OCI-M1 (cell line): ENCODE results near the gene MAD1L1.

Experiments
- DNase-seq: peaks from one replicate; lab custom pipeline; 2025; lab: John Stamatoyannopoulos, UW

MAD1L1 gene

DNA sequence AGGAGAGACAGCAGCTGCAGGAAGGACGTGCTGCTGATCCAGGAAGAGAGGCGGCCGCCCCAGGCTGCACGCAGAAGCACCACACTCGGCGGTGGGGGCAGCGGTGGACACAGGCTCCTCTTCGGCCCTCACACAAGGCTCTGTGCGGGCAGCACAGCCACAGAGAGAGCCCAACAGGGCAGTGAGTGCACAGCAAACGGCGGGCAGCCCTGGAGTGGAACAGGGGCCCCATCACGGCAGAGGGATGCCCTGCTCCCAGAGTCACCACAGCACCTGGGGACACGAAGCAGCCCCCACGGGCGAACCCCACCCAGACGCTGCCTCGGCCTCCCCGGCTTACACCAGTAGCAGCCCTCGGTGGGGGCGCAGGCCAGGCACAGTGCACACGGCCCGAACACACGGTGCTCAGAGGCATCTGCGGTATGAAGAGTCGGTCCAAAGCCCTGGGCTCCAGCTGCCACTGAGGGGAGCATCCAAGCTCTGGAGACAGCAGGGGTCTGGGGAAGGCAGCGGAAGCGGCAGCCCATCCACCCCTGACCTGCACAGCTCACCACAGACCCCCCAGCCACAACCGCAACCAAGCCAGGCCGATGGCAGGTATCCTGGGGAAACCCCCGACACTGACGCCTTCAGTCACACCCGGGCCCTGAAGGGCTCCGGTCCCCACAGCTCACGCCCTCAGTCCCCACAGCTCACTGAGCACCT lies 26.1 kb upstream of the MAD1L1 start:
- DNase-seq = no peak

DNA sequence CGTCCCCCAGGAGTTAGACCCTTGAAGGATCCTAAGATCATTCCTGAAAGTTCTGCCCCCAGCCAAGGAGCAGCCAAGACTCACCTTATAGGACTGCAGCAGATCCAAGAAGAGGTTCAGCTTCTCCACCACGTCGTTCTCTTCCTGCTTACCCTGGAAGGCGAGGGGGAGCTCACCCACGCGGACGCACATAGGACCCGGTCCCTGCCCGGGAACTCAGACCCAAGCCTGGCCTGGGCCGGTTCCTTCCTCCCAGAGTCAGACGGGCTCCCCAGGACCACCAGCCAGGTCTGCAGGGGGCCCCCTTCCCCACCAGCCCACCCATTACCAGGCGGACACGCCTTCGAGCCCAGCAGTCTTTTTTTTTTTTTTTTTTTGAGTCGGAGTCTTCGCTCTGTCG lies 24.9 kb upstream of the MAD1L1 start:
- no peak for DNase-seq

DNA sequence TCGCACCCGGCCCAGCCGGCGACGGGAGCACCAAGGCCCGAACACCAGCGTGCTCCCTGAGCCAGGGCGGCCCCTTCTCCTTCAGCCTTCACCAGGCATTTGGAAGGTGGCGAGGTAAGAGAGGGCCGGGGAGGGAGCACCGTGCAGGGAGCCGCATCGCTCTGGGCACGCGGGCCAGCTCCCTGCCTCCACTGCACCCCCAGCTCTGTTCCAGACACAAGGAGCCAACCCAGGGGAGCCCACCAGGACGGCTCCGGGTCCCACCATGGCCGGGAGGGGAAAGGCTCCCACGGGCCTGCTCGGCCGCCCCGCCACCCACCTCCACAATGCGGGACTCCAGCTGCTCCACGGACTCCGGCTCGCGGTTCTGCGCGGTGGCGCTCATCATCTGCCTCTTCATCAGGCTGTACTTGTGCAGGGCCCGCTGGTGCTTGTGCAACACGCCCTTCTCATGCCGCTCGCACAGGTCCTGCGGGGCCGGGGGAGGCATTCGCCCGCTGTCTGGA lies 24.4 kb upstream of the MAD1L1 start:
- DNase-seq = no peak

DNA sequence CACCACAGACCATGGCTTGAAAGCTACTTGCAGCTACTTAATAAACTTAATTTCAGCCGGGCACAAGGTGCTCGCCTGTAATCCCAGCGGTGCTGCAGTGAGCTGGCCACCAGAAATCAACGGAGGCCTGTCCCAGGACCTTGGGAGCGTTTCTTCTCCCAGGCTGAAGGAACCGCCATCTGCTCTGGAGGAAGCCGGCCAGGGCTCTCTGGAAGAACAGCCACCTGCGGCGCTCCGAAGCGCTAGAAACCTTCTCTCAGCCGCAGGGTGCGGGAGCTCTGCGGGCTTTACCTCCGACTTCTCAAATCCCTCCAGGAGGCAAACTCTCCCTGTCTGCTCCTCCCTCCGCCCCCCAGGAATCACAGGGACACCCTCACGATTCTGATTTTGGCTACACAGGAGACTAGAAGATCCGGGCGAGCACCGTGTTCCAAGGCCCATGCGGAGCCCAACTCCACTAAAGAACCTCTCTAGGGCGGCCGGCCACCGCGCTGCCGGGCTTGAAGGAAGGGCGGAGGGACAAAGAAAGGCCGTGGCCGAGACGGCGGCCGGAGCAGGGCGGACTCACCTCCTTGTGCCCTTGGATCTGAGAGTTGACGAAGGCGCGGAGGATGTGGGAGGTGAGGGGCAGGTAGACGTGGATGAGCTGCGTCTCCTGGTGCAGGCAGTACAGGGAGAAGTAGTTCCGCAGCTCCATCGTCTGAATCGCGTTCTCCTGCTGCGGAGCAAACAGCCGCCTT lies 23.7 kb upstream of the MAD1L1 start:
- no peak for DNase-seq

DNA sequence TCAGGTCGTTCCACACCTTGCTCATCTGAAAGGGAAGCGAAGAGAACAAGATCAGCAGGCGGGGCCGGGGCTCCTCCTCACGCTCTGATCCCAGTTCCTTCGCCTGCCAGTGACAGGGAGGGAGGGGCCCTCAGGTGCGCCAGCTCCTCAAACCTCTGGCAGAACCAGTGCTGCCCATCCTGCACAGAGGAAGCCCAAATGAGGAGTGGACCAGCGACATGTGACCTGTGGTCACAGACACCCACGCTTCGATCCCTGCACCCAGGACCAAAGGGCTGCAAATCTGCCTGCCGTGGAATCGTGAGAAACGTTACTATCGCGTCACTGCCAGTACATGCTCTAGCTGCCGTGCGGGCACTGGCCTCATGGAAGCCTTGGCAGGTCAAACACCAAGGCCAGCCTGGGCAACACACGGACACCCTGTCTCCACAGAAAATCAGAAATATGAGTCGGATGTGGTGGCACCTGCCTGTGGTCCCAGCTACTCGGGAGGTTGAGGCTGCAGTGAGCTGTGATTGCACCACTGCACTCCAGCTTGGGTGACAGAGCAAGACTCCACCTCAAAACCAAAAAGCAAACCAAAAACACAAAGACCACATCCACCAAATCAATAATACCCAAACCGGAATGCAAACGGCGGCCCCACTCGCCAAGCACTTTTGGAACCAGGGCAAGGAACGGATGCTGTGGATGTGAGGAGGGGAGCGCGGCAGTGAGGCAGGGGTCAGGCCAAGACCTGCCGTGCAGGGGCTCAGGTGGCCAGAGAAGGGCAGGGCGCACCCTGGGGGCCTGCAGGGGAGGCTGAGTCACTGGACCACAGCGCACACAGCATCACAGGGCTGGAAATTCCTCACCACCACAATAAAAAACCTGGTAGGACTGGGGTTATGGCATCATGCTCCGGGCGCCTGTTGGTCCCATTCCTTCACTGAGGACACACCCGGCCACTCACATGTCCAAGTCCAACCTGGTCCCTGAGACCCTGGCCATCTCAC lies 22.7 kb upstream of the MAD1L1 start:
- no peak for DNase-seq

DNA sequence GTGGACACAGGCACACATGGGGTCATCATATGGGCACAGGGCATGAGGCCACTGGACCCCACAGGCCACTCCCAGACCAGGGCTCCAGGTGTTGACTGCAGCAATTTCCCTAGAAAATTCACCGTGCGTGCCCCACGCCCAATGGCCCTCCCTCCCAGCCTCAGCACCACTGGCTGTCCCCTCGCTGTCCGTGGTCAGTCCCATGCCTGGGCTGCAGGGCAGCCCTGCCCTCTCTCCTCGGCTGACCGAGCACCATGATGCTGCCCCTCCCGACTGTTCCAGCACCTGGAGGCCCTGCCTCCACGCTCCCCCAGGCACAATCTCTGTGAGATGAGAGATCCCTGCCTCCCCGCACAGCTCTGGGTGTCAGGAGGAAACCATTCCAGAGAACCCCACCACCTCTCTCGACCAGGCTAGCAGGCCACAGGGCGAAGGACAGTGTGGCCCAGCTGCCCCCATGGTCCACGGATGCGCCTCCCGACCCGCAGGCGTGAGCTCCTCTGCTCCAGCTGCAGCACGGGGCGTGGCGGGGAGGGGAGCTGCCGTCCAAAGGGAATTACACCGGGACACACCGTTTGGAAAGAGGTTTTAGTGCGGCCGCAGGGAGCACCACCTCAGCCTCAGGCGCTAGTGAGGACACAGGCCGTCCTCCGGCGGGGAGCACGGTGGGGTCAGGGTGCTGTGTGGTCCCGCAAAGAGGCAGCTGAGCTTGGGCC lies 21.8 kb upstream of the MAD1L1 start:
- DNase-seq = no peak

DNA sequence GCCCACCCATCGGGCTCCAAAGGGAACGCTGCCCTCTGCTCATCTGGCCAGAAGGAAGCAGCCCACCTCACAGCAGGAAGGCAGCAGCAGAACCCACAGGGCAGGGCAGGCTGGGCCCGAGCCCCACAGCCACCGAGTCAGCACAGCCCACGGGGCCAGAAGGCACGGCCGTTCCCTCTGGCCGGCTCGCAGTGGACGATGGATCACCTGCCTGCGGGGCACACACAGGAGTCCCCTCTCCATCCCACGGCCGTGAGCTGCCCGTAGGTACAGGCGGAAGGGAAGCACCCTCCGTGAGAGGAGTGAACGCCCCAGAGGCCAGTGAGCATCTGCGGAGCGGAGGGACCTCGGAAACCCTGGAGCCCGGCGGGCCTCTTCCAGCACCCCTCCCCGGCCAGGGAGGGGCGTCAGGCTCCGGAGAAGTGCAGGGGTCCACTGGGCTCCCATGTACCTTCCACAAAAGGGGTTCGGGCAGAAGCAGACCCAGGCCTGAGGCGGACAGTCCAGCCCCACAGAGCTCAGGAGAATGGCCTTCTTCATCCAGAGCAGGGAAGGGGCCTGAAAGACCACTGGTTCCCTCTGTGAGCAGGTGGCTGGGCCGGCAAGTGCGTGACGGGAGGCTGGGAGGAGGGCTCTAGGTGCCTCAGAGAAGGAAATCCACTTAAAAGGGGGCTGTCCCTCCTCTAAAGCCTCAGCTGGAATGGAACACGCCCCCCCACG lies 20.9 kb upstream of the MAD1L1 start:
- DNase-seq = no peak

DNA sequence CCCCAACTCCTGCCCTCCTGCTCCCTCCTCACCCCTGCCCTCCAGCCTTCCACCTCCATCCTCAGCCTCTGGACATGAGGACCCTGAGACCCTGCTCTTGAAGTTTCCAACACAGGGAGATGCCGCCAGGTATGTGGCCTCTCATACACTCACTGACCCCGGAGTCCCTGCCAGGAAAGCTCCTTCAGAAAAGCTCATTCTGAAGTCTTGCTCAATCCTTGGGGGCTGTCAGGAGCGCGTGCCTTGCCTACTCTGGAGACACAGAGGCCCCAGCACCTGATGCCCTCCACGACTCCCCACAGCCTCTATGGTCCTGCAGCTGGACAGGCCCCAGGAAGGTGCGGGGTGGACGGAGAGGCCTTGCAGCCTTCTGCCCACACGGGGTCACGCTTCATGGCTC lies 20.3 kb upstream of the MAD1L1 start:
- DNase-seq = no peak

DNA sequence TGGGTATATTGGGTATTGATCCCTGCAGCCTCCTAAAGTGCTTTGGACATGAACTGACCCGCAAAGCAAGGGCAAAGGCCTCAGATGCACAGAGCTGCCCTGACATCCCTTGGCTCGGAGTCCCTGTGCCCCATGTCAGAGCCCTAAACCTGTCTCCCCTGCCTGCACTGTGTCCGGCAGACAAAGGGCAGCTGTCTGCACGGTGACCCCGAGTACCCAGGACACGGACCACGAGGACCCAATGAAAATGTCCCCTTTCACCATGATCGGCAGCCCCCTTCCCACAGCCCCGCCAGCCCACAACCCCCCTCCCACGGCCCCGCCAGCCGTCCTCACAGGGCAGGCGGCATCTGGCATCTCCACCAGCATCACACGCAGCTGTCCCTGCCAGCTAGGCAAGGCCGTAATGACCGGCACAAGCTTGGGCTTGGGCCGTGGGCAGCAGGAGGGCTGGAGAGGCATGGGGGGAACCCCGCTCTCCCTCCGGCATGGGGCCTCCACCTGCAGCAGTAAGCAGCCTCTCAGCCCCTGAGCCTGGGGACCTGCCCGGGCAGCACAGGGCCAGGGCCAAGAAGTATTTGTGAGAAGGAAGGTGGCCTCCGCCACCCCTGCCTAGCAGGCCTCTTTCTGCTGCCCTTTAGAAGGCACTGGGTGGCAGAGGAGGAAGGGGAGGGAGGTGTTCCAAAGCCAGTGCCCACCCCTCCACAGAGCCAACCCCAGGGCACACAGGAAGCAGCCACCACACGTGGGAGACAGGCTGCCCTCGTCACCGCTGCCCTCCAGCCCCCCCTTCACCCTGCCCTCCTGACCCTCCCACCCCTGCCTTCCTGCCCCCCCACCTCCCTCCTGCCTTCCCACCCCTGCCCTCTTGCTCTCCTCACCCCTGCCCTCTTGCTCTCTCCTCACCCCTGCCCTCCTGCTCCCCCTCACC lies 19.4 kb upstream of the MAD1L1 start:
- DNase-seq = no peak

DNA sequence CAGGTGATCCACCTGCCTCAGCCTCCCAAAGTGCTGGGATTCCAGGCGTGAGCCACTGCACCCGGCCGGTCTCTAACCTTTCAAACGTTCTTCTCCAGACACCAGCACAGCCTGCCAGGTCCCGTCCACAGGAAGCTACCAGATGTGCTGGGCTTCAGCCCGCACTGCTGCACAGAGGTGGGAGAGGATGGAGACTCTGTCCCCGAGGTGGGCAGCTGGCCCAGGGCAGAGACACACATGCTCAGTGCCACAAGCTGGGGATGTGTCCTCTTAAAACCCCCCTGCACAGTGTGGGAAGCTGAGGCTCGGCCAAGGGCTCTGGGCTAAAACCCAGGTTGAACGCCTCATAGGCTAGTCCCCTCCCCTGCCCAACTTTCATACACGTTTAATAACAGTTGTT lies 18.6 kb upstream of the MAD1L1 start:
- no peak for DNase-seq

DNA sequence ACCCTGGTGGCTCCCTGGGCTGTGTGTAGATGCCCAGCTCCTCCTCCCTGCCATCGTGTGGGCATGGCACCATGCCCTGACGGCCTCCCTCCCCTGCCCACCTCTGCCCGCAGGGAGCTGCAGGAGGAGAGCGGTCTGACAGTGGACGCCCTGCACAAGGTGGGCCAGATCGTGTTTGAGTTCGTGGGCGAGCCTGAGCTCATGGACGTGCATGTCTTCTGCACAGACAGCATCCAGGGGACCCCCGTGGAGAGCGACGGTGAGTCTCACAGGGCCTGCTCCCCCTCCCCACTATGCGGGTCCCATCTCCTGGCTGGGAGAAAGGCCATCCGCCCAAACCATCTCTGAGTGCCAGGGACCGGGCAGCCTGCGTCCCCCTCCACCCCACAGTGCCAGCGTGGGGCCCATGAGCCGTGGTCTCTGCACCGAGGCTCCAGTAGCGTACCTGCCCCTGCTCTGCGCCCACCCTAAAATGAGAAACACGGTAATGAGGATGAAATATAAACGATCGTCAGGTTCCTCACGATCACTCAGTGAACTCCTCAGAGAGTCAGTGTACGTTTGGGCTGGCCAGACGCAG lies 17.1 kb upstream of the MAD1L1 start:
- no peak for DNase-seq

DNA sequence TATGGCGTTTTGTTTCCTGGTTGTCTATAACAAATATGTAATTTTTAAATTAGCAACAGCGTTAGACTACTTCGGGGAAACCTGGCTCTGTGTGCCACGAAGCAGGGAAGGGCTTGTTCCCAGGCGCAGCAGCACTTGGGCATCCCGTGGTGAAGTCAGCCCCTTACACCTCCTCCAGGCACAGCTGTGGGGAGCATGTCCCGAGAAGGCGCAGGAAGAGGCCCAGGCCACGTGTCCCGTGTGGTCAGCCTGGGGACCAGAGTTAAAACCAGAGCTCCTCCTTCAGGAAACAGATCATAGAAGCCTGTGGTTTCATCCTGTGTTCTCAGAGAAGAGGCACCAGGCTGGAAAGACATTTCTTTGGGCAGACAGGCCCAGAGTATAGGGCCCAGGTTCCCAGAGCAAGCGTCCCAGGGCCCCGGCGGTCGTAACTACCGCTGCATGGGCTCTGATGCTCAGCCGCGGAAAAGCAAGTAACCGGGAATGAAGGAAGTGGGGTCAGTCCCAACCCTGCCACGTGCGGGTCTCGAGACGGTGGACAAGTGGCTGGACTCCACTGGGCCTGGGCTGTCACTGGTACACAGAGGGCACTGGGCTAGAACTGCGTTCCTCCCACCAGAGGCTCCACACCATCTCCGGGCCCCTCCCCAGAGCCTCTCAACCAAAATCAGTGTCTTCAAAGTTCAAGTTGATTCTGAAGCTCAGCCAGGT lies 16.4 kb upstream of the MAD1L1 start:
- DNase-seq = peak; percentile 74

DNA sequence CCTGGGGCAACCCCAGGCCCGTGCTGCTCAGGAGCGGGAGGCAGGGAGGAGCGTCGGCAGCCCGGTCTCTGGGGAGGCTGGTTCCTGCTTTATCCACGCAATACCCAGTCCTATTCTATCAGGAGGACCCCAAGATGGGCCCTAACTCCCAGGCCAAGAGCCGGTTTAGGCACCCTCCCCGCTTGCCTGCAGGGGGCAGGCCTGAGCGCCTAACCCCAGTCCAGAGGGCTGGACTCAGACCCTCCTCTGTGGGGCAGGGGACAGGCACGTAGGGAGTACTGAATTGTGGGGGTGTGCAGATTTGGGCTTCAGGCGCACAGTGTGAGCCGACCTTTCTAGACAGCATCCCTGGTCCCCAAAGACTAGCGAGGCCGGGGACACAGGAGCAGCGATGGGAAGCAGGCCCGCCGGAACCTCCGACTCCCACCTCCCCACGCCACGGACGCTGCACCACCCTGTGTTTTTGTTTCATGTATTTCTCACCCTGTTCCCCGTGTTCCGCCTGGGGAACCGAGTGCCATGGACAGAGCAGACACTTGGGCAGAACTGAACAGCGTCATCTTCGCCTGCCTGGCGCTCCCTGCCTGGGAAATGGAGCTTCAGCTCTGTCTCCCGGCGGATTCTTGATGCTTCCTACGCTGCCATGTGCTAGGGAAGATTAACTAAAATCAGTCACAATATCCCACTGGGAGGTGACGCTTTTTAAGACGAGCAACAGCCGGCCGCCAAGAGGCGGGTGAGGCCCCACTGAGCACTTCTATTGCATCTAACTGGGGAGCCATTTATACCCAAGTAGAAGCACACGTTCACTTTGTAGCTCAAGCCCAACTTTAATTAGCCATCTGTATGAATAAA lies 14.6 kb upstream of the MAD1L1 start:
- peak; percentile 1 for DNase-seq

DNA sequence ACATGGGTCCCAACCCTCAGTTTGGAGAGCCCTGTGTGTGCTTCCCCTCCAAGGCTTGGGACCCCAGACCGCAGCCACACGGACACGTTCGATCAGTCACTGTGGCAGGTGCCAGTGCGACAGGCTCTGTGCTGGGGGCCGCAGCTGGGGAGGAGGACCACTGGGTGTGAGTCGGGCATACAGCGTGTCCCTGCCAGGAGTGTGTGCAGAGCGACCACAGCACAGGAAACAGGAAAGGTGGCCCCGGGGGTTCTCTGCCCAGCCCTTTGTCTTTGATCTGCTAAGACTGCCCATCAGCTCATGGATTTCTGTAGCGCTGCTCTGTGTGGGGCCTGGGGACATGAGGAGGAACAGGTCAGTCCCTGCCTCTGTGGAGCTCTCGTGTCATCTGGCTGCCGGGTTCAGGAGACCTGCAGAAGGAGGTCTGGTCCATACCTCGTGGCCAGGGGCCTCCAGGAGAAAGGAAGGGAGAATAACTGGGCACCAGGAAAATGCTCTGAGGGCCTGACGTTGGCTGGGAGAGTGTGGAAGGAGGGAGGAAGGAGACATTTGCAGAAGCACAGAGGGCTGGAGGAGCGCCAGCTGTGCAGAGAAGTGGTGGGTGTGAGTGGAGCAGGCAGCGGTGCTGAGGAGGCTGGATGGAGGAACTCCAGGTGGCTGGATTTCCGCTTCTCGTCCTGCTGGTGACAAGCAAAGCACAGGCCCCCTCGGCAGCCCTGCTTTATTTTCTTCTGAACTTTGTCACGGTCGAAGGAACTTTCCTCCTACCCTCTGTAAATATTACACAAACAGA lies 13.3 kb upstream of the MAD1L1 start:
- no peak for DNase-seq

DNA sequence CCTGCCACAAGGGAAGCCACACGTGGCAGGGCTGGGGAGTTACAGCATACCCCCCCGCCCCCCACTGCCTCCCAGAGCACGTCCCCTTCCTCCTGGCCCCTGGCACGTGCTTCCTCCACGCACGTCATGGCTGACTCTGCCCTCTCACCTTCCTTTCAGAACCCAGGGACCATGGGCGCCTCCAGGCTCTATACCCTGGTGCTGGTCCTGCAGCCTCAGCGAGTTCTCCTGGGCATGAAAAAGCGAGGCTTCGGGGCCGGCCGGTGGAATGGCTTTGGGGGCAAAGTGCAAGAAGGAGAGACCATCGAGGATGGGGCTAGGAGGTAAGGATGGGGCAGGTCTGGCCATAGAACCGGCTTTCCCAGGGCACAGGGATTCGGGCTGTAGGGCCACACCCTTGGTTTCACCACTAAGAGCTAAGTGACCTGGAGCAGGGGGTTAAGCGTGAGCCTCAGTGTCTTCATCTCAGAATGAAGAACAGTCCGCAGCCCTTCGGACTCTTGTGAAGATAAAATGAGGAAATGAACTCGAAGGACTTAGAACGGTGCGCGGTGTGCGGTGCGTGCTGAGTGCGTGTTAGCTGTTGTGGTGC lies 11.8 kb upstream of the MAD1L1 start:
- DNase-seq = no peak

DNA sequence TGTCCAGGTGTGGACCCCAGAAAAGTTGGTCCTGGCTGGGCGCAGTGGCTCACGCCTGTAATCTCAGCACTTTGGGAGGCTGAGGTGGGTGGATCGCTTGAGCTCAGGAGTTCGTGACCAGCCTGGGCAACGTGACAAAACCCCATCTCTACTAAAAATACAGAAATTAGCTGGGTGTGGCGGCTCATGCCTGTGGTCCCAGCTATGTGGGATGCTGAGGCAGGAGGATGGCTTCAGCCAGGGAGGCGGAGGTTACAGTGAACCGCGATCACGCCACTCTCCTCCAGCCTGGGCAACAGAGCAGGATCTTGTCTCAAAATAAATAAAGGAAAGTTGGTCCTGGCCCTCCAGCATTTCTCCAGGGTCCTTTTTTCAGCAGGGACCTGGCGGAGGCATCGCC lies 10.7 kb upstream of the MAD1L1 start:
- no peak for DNase-seq
